Measurements from ENCODE around the gene APLN.

DNA sequence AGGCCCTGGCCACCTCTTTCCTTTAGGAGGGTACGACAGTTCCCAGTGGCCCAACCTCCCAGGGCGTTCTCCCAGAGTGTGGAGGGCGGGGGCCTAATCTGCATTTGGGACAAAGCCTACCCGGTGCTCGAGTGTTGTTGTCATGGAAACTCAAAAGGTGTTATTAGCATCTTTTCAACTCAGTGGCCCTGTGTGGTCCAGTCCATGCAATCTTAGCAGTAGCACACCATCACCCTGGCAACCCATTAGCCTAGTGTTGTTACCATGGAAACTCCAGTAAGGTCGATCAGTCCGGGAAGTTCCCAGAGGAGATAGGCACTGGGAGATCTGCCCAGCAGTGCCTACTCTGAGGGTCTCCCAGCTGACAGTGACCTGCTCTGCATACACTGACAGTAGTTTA lies 20.2 kb downstream of the APLN start:
- no peak for TF ChIP-seq EZH2 (IDR thresholded peaks at IDR 0.05; ENCODE audit: insufficient read depth, low read length)
- TF ChIP-seq, protein P1, sequence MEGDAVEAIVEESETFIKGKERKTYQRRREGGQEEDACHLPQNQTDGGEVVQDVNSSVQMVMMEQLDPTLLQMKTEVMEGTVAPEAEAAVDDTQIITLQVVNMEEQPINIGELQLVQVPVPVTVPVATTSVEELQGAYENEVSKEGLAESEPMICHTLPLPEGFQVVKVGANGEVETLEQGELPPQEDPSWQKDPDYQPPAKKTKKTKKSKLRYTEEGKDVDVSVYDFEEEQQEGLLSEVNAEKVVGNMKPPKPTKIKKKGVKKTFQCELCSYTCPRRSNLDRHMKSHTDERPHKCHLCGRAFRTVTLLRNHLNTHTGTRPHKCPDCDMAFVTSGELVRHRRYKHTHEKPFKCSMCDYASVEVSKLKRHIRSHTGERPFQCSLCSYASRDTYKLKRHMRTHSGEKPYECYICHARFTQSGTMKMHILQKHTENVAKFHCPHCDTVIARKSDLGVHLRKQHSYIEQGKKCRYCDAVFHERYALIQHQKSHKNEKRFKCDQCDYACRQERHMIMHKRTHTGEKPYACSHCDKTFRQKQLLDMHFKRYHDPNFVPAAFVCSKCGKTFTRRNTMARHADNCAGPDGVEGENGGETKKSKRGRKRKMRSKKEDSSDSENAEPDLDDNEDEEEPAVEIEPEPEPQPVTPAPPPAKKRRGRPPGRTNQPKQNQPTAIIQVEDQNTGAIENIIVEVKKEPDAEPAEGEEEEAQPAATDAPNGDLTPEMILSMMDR (IDR thresholded peaks at IDR 0.05; ENCODE audit: insufficient read depth, low read depth, low read length), result no peak
